Upper lobe of right lung (tissue), 1 donor: ENCODE data around the gene RASA4. TPM values are rescaled to one million over a fixed set of nuclear protein-coding genes. Genes with fewer than 3 reads are reported as not detected.

Experiments used
- total RNA-seq: library from RNA; stranded (reverse); fragmentation: NEBNext Ultra II Directional; extraction: Animal tissue kit (Norgen Biotek cat#: 25700); gene quantifications from one replicate; pipeline ENCODE4 v1.2.1, GENCODE V29; 2021
- donor health status: DM: no; HTN: yes; CAD: no; lungs with severe emphysema.

RASA4 gene
- total RNA-seq, 1 donor from 2014 or later, result 78.8 TPM

Other genes starting within 250 kb of the RASA4 start
- gene PRKRIP1, start 220.4 kb downstream of the RASA4 start, total RNA-seq, result 21.9 TPM
- gene ORAI2, start 183.2 kb downstream of the RASA4 start, total RNA-seq, result 20.0 TPM
- 7.4 TPM for gene ALKBH4, start 151.9 kb downstream of the RASA4 start, total RNA-seq
- 15.7 TPM for gene LRWD1, start 151.8 kb downstream of the RASA4 start, total RNA-seq
- 35.0 TPM for gene POLR2J, start 137.8 kb downstream of the RASA4 start, total RNA-seq
- gene RASA4B, start 99.0 kb downstream of the RASA4 start, total RNA-seq, result 30.0 TPM
- 19.3 TPM for gene UPK3BL2, start 73.1 kb downstream of the RASA4 start, total RNA-seq
- not detected for gene SPDYE2, start 65.5 kb downstream of the RASA4 start, total RNA-seq
- gene POLR2J3, start 44.2 kb downstream of the RASA4 start, total RNA-seq, result 36.7 TPM
- 39.4 TPM for gene UPK3BL1, start 26.0 kb upstream of the RASA4 start, total RNA-seq
- not detected for gene SPDYE2B, start 33.6 kb upstream of the RASA4 start, total RNA-seq
- 14.1 TPM for gene POLR2J2, start 54.9 kb upstream of the RASA4 start, total RNA-seq
- 8.1 TPM for gene FAM185A, start 132.2 kb upstream of the RASA4 start, total RNA-seq